ENCODE measurements around the gene AP5S1. TPM values are rescaled to one million over a fixed set of nuclear protein-coding genes. Genes with fewer than 3 reads are reported as not detected.

AP5S1 gene
- total and polyA plus RNA-seq, 2 of the 13 experiments (the other 11 are each of a cell fraction or from before 2014, with no cell fraction given), result 7.9 to 23.2 TPM

DNA sequence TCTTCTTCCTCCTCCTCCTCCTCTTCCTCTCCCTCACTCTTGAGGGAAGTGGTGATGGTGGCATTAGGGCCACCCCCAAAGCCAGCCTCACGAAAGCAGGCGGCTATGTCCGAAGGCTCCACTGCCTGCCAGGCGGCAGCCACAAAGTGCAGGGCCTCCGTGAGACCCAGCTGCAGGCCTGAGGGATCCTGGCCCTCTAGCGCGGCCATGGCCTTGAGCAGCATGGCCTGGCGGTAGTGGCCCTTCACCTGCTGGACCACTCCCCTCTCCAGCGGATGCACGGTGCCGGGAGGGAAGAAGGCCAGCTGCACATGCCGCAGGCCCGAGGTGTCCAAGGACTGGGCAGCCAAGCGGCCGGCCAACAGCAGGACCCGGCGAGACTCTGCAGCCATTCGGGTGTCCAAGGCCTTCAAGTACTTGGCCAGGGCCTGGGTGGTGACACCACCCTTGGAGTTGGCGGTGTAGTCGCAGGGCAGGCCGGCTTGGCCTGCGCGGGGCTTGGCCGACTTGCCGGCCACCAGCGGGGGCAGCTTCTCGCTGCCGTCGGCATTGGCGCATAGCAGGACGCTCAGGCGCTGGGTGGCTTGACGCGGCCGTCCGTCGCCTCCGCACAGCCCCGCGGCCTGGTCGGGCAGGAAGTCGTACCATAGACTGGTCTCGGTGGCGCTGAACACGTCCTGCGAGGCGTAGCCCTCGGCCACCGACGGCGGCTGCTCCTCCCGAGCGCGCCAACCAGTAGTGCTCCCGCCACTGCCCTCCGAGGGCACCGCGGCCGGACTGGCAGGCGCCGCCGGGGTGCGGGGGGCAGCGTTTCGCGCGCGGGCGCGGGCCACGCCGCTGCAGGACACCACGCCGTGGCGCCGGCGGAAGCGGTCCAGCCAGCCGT is 34.9 kb upstream of the AP5S1 start (continued):
- TF ChIP-seq ZNF772 (CRISPR knock-in tag; IDR thresholded peaks at IDR 0.05), result no peak; the same call in 1 of the 2 replicates
- TF ChIP-seq BORCS8-MEF2B (CRISPR knock-in tag; IDR thresholded peaks at IDR 0.05), result no peak
- TF ChIP-seq ZSCAN21 (CRISPR knock-in tag; IDR thresholded peaks at IDR 0.05; ENCODE audit: borderline replicate concordance), result no peak; the same call in 1 of the 2 replicates
- TF ChIP-seq NFYC (CRISPR knock-in tag; IDR thresholded peaks at IDR 0.05), result no peak
- no peak for TF ChIP-seq ZNF326 (CRISPR knock-in tag; IDR thresholded peaks at IDR 0.05; ENCODE audit: borderline replicate concordance)
- TF ChIP-seq, protein P1, sequence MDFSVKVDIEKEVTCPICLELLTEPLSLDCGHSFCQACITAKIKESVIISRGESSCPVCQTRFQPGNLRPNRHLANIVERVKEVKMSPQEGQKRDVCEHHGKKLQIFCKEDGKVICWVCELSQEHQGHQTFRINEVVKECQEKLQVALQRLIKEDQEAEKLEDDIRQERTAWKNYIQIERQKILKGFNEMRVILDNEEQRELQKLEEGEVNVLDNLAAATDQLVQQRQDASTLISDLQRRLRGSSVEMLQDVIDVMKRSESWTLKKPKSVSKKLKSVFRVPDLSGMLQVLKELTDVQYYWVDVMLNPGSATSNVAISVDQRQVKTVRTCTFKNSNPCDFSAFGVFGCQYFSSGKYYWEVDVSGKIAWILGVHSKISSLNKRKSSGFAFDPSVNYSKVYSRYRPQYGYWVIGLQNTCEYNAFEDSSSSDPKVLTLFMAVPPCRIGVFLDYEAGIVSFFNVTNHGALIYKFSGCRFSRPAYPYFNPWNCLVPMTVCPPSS (IDR thresholded peaks at IDR 0.05), result no peak
- TF ChIP-seq PHB2 (IDR thresholded peaks at IDR 0.05; ENCODE audit: partially characterized antibody), result no peak
- TF ChIP-seq KLF9 (CRISPR knock-in tag; IDR thresholded peaks at IDR 0.05; ENCODE audit: low read depth), result no peak
- no peak for TF ChIP-seq TMF1 (CRISPR knock-in tag; IDR thresholded peaks at IDR 0.05; ENCODE audit: low read depth)
- TF ChIP-seq ZNF746 (CRISPR knock-in tag; IDR thresholded peaks at IDR 0.05), result no peak
- TF ChIP-seq NONO (IDR thresholded peaks at IDR 0.05), result no peak
- no peak for TF ChIP-seq NONO (CRISPR knock-in tag; conservative IDR thresholded peaks at IDR 0.05)
- TF ChIP-seq, protein P2, sequence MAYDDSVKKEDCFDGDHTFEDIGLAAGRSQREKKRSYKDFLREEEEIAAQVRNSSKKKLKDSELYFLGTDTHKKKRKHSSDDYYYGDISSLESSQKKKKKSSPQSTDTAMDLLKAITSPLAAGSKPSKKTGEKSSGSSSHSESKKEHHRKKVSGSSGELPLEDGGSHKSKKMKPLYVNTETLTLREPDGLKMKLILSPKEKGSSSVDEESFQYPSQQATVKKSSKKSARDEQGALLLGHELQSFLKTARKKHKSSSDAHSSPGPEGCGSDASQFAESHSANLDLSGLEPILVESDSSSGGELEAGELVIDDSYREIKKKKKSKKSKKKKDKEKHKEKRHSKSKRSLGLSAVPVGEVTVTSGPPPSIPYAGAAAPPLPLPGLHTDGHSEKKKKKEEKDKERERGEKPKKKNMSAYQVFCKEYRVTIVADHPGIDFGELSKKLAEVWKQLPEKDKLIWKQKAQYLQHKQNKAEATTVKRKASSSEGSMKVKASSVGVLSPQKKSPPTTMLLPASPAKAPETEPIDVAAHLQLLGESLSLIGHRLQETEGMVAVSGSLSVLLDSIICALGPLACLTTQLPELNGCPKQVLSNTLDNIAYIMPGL (CRISPR knock-in tag; IDR thresholded peaks at IDR 0.05; ENCODE audit: borderline replicate concordance in 1 of 2, low read depth in 1 of 2), result 0 out of 4 replicates have a peak, but pooled peaks of 1 of the 2 experiments have one; percentile 26
- TF ChIP-seq, protein P3, sequence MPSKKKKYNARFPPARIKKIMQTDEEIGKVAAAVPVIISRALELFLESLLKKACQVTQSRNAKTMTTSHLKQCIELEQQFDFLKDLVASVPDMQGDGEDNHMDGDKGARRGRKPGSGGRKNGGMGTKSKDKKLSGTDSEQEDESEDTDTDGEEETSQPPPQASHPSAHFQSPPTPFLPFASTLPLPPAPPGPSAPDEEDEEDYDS (CRISPR knock-in tag; IDR thresholded peaks at IDR 0.05), result no peak
- no peak for TF ChIP-seq YEATS4 (CRISPR knock-in tag; IDR thresholded peaks at IDR 0.05; ENCODE audit: borderline replicate concordance)
- TF ChIP-seq NR2F6 (IDR thresholded peaks at IDR 0.05), result no peak
- TF ChIP-seq NR2F6 (CRISPR knock-in tag; IDR thresholded peaks at IDR 0.05), result peak; percentile 38; the same call in 1 of the 2 replicates
- no peak for TF ChIP-seq FLYWCH1 (CRISPR knock-in tag; IDR thresholded peaks at IDR 0.05)
- no peak for TF ChIP-seq SP4 (CRISPR knock-in tag; IDR thresholded peaks at IDR 0.05)
- no peak for TF ChIP-seq ZNF230 (CRISPR knock-in tag; IDR thresholded peaks at IDR 0.05)
- TF ChIP-seq SMARCE1 (IDR thresholded peaks at IDR 0.05; ENCODE audit: borderline replicate concordance), result no peak
- TF ChIP-seq NFE2 (CRISPR knock-in tag; IDR thresholded peaks at IDR 0.05), result no peak
- TF ChIP-seq MXI1 (IDR thresholded peaks at IDR 0.05; ENCODE audit: borderline replicate concordance, low read depth, low read length), result 0 out of 3 replicates have a peak, but pooled peaks have one; percentile 34
- TF ChIP-seq, protein P4, sequence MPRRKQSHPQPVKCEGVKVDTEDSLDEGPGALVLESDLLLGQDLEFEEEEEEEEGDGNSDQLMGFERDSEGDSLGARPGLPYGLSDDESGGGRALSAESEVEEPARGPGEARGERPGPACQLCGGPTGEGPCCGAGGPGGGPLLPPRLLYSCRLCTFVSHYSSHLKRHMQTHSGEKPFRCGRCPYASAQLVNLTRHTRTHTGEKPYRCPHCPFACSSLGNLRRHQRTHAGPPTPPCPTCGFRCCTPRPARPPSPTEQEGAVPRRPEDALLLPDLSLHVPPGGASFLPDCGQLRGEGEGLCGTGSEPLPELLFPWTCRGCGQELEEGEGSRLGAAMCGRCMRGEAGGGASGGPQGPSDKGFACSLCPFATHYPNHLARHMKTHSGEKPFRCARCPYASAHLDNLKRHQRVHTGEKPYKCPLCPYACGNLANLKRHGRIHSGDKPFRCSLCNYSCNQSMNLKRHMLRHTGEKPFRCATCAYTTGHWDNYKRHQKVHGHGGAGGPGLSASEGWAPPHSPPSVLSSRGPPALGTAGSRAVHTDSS (CRISPR knock-in tag; conservative IDR thresholded peaks at IDR 0.05), result 0 out of 2 replicates have a peak, but pooled peaks have one; percentile 81
- TF ChIP-seq EZH2 (conservative IDR thresholded peaks at IDR 0.05; ENCODE audit: low read depth, low read length), result no peak

Measured in HepG2 (cell line).